Keratinocyte (primary cell): Measurements from ENCODE around the gene SMTNL1. TPM values are rescaled to one million over a fixed set of nuclear protein-coding genes. Genes with fewer than 3 reads are reported as not detected.

Experiments
- DNase-seq: peaks from one replicate; pipeline ENCODE4 v3.0.0-alpha.2; 2011; ENCODE audit warnings: low read depth, missing footprints, low spot score
- FAIRE-seq: peaks from 2 replicates; lab custom pipeline; 2011; peaks lifted over from hg19 to GRCh38; lab: Jason Lieb, UNC
- H2AFZ ChIP-seq: 2 replicates; pipeline ENCODE4 v1.6.0; 2012; ENCODE audit warnings: low read length, control low read depth, inconsistent platforms; ENCODE audit not compliant: control insufficient read depth
- H3K27ac ChIP-seq: 2 replicates; pipeline ENCODE4 v1.5.1; 2011; ENCODE audit warnings: low read length; ENCODE audit not compliant: control insufficient read depth, insufficient read depth
- H3K27me3 ChIP-seq: 3 replicates; pipeline ENCODE4 v1.6.0; 2011; ENCODE audit warnings: low read length; ENCODE audit not compliant: control insufficient read depth, insufficient read depth; ENCODE audit errors: extremely low read depth
- H3K36me3 ChIP-seq, 2 experiments: 2 replicates in 1 of 2; 3 replicates in 1 of 2; pipeline ENCODE4 v1.5.1; 2011; ENCODE audit warnings: low read length in 2 of 2, mild to moderate bottlenecking in 1 of 2; ENCODE audit not compliant: control insufficient read depth in 2 of 2, insufficient read depth in 2 of 2; ENCODE audit errors: extremely low read depth in 1 of 2
- H3K4me1 ChIP-seq: 3 replicates; pipeline ENCODE4 v1.5.1; 2011; ENCODE audit warnings: low read length; ENCODE audit not compliant: control insufficient read depth, insufficient read depth; ENCODE audit errors: extremely low read depth
- H3K4me2 ChIP-seq: 3 replicates; pipeline ENCODE4 v1.6.0; 2011; ENCODE audit warnings: low read depth, low read length; ENCODE audit not compliant: control insufficient read depth, insufficient read depth; ENCODE audit errors: extremely low read depth
- H3K4me3 ChIP-seq, 3 experiments: fragments of 200-600 bp in 1 of 3; sonication (generic) in 1 of 3; 2 replicates in 2 of 3; 3 replicates in 1 of 3; pipeline ENCODE4 v1.5.1; 2011 to 2016; ENCODE audit warnings: low read length in 3 of 3, mild to moderate bottlenecking in 3 of 3, control low read depth in 2 of 3, inconsistent platforms in 1 of 3, low read depth in 1 of 3, mixed read lengths in 1 of 3, mixed run types in 1 of 3, moderate library complexity in 1 of 3; ENCODE audit not compliant: control insufficient read depth in 2 of 3, insufficient read depth in 2 of 3; ENCODE audit errors: extremely low read depth in 1 of 3
- H3K79me2 ChIP-seq: 2 replicates; pipeline ENCODE4 v1.6.0; 2012; ENCODE audit warnings: low read length; ENCODE audit not compliant: control insufficient read depth, insufficient read depth
- H3K9ac ChIP-seq: 3 replicates; pipeline ENCODE4 v1.6.0; 2011; ENCODE audit warnings: low read length; ENCODE audit not compliant: control insufficient read depth, insufficient read depth; ENCODE audit errors: extremely low read depth
- H3K9me1 ChIP-seq: 3 replicates; pipeline ENCODE4 v1.6.0; 2011; ENCODE audit warnings: low read length; ENCODE audit not compliant: control insufficient read depth, insufficient read depth; ENCODE audit errors: extremely low read depth
- H3K9me3 ChIP-seq: 2 replicates; pipeline ENCODE4 v1.5.1; 2012; ENCODE audit warnings: low read depth, low read length; ENCODE audit not compliant: control insufficient read depth
- H4K20me1 ChIP-seq: 3 replicates; pipeline ENCODE4 v1.6.0; 2011; ENCODE audit warnings: low read length; ENCODE audit not compliant: control insufficient read depth, insufficient read depth; ENCODE audit errors: extremely low read depth
- CTCF ChIP-seq, 3 experiments: IDR thresholded peaks in 1 of 3; conservative IDR thresholded peaks in 1 of 3; optimal IDR thresholded peaks in 1 of 3; 2 replicates in 2 of 3; 3 replicates in 1 of 3; pipeline versions ENCODE3 to v1.5.1; 2011; ENCODE audit warnings: low read length in 3 of 3, mild to moderate bottlenecking in 3 of 3, moderate library complexity in 2 of 3, control low read depth in 1 of 3, inconsistent platforms in 1 of 3; ENCODE audit not compliant: insufficient read depth in 2 of 3; ENCODE audit errors: extremely low read depth in 1 of 3
- EZH2 ChIP-seq: IDR thresholded peaks from one replicate; pipeline ENCODE4 v1.6.1; 2012; ENCODE audit warnings: inconsistent platforms, mild to moderate bottlenecking, low read length, moderate library complexity
- dilution Hi-C: fragments of 300-500 bp; cut with MboI; formaldehyde crosslinking; loops from one replicate; pipeline ENCODE4 v1.7.0; 2020; ENCODE audit warnings: low sequenced_read_pairs; ENCODE audit not compliant: extremely low pct_ligation_motif_present
- polyA plus RNA-seq, 5 experiments: library from polyadenylated mRNA; depleted of rRNA in 3 of 5; stranded (reverse) in 3 of 5; stranded (forward) in 1 of 5; unstranded in 1 of 5; fragments of >200 nt; gene quantifications; 1 replicate in 1 of 5; 2 replicates in 3 of 5; 3 replicates in 1 of 5; pipeline versions ENCODE4 v1.2.1 to v1.2.3, GENCODE V29; 2011 to 2012; ENCODE audit warnings: missing spikeins in 2 of 5, low read depth in 1 of 5, low replicate concordance in 1 of 5

Gene SMTNL1
- polyA plus RNA-seq, 1 donor (not counting 4 experiments of a cell fraction or from before 2014, with no cell fraction given) = not detected

GRCh38 chr11:57571606-57572005 is 34.2 kb downstream of the SMTNL1 start:
- dilution Hi-C loops = no loop called here
- no peak overlapping the region for H3K4me2 ChIP-seq
- no peaks in the 10 kb centered on the region for H4K20me1 ChIP-seq
- no peak overlapping the region for H3K27ac ChIP-seq
- TF ChIP-seq EZH2 (no peak), CTCF (optimal IDR thresholded peaks at IDR 0.05 in 1 of 3, IDR thresholded peaks at IDR 0.05 in 1 of 3, conservative IDR thresholded peaks at IDR 0.05 in 1 of 3; ENCODE audit: extremely low read depth in 1 of 3, insufficient read depth in 2 of 3, low read length in 3 of 3) (no peak)
- no peaks in the 10 kb centered on the region for H3K27me3 ChIP-seq
- H3K9me1 ChIP-seq = no peaks in the 10 kb centered on the region
- H3K36me3 ChIP-seq = no peaks in the 10 kb centered on the region
- no peak for FAIRE-seq
- peaks cover 11% of the 10 kb centered on the region for H3K4me1 ChIP-seq
- H2AFZ ChIP-seq = no peak overlapping the region
- H3K79me2 ChIP-seq = peaks cover 5% of the 10 kb centered on the region
- no peak overlapping the region for H3K9ac ChIP-seq
- DNase-seq = no peak
- H3K9me3 ChIP-seq = no peaks in the 10 kb centered on the region
- H3K4me3 ChIP-seq = no peak overlapping the region

- no peak for DNase-seq
- no peaks in the 10 kb centered on the region for H4K20me1 ChIP-seq
- H3K9me1 ChIP-seq = no peaks in the 10 kb centered on the region
- H3K4me3 ChIP-seq = no peak overlapping the region
- no peaks in the 10 kb centered on the region for H3K9me3 ChIP-seq
- no peak overlapping the region for H3K9ac ChIP-seq
- no peaks in the 10 kb centered on the region for H3K36me3 ChIP-seq
- H3K4me1 ChIP-seq = peaks cover 7% of the 10 kb centered on the region
- H2AFZ ChIP-seq = no peak overlapping the region
- dilution Hi-C loops = no loop called here
- TF ChIP-seq EZH2 (no peak), CTCF (optimal IDR thresholded peaks at IDR 0.05 in 1 of 3, IDR thresholded peaks at IDR 0.05 in 1 of 3, conservative IDR thresholded peaks at IDR 0.05 in 1 of 3; ENCODE audit: extremely low read depth in 1 of 3, insufficient read depth in 2 of 3, low read length in 3 of 3) (no peak)
- H3K27ac ChIP-seq = no peak overlapping the region
- H3K27me3 ChIP-seq = no peaks in the 10 kb centered on the region
- no peak overlapping the region for H3K4me2 ChIP-seq
- no peaks in the 10 kb centered on the region for H3K79me2 ChIP-seq
- FAIRE-seq = no peak
Measured at GRCh38 chr11:57574061-57574460, 36.7 kb downstream of the SMTNL1 start.
